GM10847 (cell line): ENCODE measurements around the gene HPDL.

Experiments used
- POLR2A ChIP-seq: IDR thresholded peaks from 2 replicates; pipeline ENCODE4 v1.6.1; 2011; ENCODE audit not compliant: insufficient read length; ENCODE audit errors: extremely low read depth

HPDL gene

GRCh38 chr1:45373573-45373972 lies 46.9 kb downstream of the HPDL start:
- TF ChIP-seq POLR2A = no peak

GRCh38 chr1:45375104-45376090 lies 48.7 kb downstream of the HPDL start:
- no peak for TF ChIP-seq POLR2A

- TF ChIP-seq POLR2A = no peak
Measured at GRCh38 chr1:45378184-45378583, 51.5 kb downstream of the HPDL start.
